ENCODE data around the gene OSM.

DNA sequence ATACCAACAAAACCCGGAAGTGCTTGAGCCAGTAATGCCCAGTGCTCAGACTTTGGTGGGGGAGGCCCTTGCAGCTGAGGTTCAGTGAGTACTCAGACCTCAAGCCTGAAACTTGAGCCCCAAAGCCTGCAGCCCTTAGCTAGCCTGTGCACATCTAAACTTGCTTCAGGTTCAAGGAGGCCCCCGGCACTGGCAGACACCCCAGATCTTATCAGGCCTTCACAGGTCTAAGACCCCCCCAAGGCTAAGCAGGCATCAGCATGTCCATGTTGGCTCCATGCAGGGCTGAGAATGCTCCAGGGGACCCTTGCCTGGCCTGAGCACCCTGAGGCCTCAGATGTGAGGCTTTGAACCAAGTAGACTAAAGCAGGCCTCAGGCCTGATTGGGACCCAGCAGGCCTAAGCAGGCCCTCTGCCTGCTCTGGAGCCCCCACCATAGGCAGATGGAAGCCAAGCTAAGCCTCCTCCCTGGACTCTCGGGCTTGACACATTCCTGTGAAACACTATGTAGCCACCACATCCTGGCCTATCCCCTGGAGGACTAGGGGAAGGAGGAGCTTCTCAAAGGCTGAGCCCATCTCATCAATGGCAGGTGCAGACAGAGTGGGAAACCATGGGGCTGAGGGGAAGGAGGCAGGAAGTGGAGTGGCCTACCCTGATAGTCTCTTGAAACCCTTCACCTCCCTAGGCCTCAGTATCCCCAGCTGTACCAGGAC, 23.8 kb upstream of the OSM start:
- TF ChIP-seq FOSL2 (IDR thresholded peaks at IDR 0.05), result no peak
- no peak for TF ChIP-seq FOSL2 (CRISPR knock-in tag; IDR thresholded peaks at IDR 0.05)
- no peak for TF ChIP-seq POLR2A (IDR thresholded peaks at IDR 0.05; ENCODE audit: low read length)
- TF ChIP-seq KDM5A (IDR thresholded peaks at IDR 0.05), result no peak
- TF ChIP-seq RAD21 (conservative IDR thresholded peaks at IDR 0.05 in 1 of 2, IDR thresholded peaks at IDR 0.05 in 1 of 2), result no peak
- TF ChIP-seq, protein P1, sequence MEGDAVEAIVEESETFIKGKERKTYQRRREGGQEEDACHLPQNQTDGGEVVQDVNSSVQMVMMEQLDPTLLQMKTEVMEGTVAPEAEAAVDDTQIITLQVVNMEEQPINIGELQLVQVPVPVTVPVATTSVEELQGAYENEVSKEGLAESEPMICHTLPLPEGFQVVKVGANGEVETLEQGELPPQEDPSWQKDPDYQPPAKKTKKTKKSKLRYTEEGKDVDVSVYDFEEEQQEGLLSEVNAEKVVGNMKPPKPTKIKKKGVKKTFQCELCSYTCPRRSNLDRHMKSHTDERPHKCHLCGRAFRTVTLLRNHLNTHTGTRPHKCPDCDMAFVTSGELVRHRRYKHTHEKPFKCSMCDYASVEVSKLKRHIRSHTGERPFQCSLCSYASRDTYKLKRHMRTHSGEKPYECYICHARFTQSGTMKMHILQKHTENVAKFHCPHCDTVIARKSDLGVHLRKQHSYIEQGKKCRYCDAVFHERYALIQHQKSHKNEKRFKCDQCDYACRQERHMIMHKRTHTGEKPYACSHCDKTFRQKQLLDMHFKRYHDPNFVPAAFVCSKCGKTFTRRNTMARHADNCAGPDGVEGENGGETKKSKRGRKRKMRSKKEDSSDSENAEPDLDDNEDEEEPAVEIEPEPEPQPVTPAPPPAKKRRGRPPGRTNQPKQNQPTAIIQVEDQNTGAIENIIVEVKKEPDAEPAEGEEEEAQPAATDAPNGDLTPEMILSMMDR (IDR thresholded peaks at IDR 0.05), result no peak
- TF ChIP-seq RNF2 (IDR thresholded peaks at IDR 0.05; ENCODE audit: borderline replicate concordance, low read depth), result no peak
- TF ChIP-seq CEBPB (IDR thresholded peaks at IDR 0.05), result no peak
- no peak for TF ChIP-seq RFX5 (IDR thresholded peaks at IDR 0.05)
- no peak for TF ChIP-seq HMGXB4 (CRISPR knock-in tag; IDR thresholded peaks at IDR 0.05; ENCODE audit: borderline replicate concordance)
- TF ChIP-seq JUNB (IDR thresholded peaks at IDR 0.05), result no peak
- TF ChIP-seq REST (IDR thresholded peaks at IDR 0.05), result no peak
- no peak for TF ChIP-seq EP300 (IDR thresholded peaks at IDR 0.05)
- TF ChIP-seq POLR2AphosphoS2 (conservative IDR thresholded peaks at IDR 0.05; ENCODE audit: low read length), result no peak

Data from A549 (cell line).